HEK293T (cell line): ENCODE data around the gene CD40.

Experiments used
- CTCF ChIA-PET: fragments of 350-600 bp; formaldehyde crosslinking; extraction: SDS; loops from one replicate; lab custom pipeline; 2021; ENCODE audit warnings: antibody characterized with exemption, inconsistent platforms; lab: Yijun Ruan, JAX
- POLR2A ChIA-PET: fragments of 350-600 bp; formaldehyde crosslinking; extraction: SDS; loops from one replicate; lab custom pipeline; 2020; ENCODE audit warnings: antibody characterized with exemption, inconsistent platforms; lab: Yijun Ruan, JAX
- DNase-seq: peaks from one replicate; pipeline ENCODE4 v3.0.0; 2012; ENCODE audit warnings: mixed read lengths; ENCODE audit errors: extremely low spot score
- ARNT ChIP-seq: fragments of 450-650 bp; IDR thresholded peaks from 2 replicates; pipeline ENCODE4 v1.6.1; 2017; ENCODE audit warnings: mild to moderate bottlenecking
- BHLHE40 ChIP-seq: fragments of 450-650 bp; IDR thresholded peaks from 2 replicates; pipeline ENCODE4 v1.6.1; 2016; ENCODE audit warnings: mild to moderate bottlenecking, moderate library complexity, borderline replicate concordance
- CTBP1 ChIP-seq: fragments of 450-650 bp; IDR thresholded peaks from 2 replicates; pipeline ENCODE4 v1.6.1; 2016; ENCODE audit warnings: borderline replicate concordance
- ELF4 ChIP-seq: fragments of 450-650 bp; IDR thresholded peaks from 2 replicates; pipeline ENCODE4 v1.6.1; 2017; ENCODE audit warnings: antibody characterized with exemption
- FOXA1 ChIP-seq: fragments of 450-650 bp; IDR thresholded peaks from 2 replicates; pipeline ENCODE4 v1.6.1; 2016; ENCODE audit warnings: mild to moderate bottlenecking
- FOXK2 ChIP-seq: fragments of 450-650 bp; IDR thresholded peaks from 2 replicates; pipeline ENCODE4 v1.6.1; 2016; ENCODE audit warnings: mild to moderate bottlenecking
- FOXM1 ChIP-seq: fragments of 450-650 bp; IDR thresholded peaks from 2 replicates; pipeline ENCODE4 v1.6.1; 2017; ENCODE audit warnings: mild to moderate bottlenecking, borderline replicate concordance
- HDGF ChIP-seq: fragments of 450-650 bp; IDR thresholded peaks from 2 replicates; pipeline ENCODE4 v1.6.1; 2017; ENCODE audit warnings: antibody characterized with exemption, borderline replicate concordance
- L3MBTL2 ChIP-seq: fragments of 450-650 bp; conservative IDR thresholded peaks from 2 replicates; pipeline ENCODE4 v1.6.1; 2016; ENCODE audit warnings: mild to moderate bottlenecking
- LEF1 ChIP-seq: fragments of 450-650 bp; IDR thresholded peaks from 2 replicates; pipeline ENCODE4 v1.6.1; 2017; ENCODE audit warnings: mild to moderate bottlenecking, borderline replicate concordance
- NFRKB ChIP-seq: fragments of 450-650 bp; IDR thresholded peaks from 2 replicates; pipeline ENCODE4 v1.6.1; 2016; ENCODE audit warnings: mild to moderate bottlenecking, moderate library complexity
- PKNOX1 ChIP-seq: fragments of 450-650 bp; IDR thresholded peaks from 2 replicates; pipeline ENCODE4 v1.6.1; 2016
- SP1 ChIP-seq: fragments of 450-650 bp; IDR thresholded peaks from 2 replicates; pipeline ENCODE4 v1.6.1; 2017
- SUZ12 ChIP-seq: fragments of 450-650 bp; IDR thresholded peaks from 2 replicates; pipeline ENCODE4 v1.6.1; 2016; ENCODE audit warnings: mild to moderate bottlenecking
- TARDBP ChIP-seq: fragments of 450-650 bp; IDR thresholded peaks from 2 replicates; pipeline ENCODE4 v1.6.1; 2016
- ZNF384 ChIP-seq: fragments of 450-650 bp; IDR thresholded peaks from 2 replicates; pipeline ENCODE4 v1.6.1; 2016

CD40 gene

GRCh38 chr20:46112430-46113112 is 5.5 kb upstream of the CD40 start:
- CTCF ChIA-PET = no interaction called here
- POLR2A ChIA-PET = no interaction called here
- no peak for TF ChIP-seq L3MBTL2
- no peak for TF ChIP-seq TARDBP
- TF ChIP-seq FOXK2 = no peak
- TF ChIP-seq LEF1 = no peak
- no peak for TF ChIP-seq NFRKB
- TF ChIP-seq HDGF = no peak
- no peak for DNase-seq

DNA sequence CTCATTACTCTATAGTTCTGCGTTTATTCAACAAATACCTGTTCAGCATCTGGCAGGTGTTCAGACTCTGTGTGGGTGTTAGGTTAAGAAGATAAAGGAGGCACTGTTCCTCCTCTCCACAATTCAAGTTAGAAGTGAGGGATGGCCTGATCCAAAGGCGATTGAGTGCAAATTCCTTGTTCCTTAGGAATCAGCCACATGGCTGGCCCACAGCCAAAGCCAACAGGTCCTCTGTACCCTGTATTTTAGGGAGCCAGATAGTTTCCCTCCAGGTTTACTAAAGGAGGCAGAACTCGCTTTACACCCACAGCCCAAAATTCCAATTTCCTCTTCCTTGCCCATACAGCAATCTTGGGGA is 5.0 kb upstream of the CD40 start:
- TF ChIP-seq CTBP1 = no peak
- TF ChIP-seq L3MBTL2 = no peak
- TF ChIP-seq SP1 = no peak
- no peak for TF ChIP-seq ELF4
- TF ChIP-seq HDGF = no peak
- TF ChIP-seq PKNOX1 = no peak
- TF ChIP-seq SUZ12 = no peak
- no peak for TF ChIP-seq FOXK2
- no peak for TF ChIP-seq ZNF384
- TF ChIP-seq TARDBP = no peak
- no peak for TF ChIP-seq ARNT
- no peak for TF ChIP-seq LEF1

GRCh38 chr20:46114449-46114848 is 3.7 kb upstream of the CD40 start:
- TF ChIP-seq L3MBTL2 (no peak), FOXA1 (no peak), BHLHE40 (no peak), FOXK2 (no peak), ZNF384 (no peak), NFRKB (no peak), HDGF (no peak), ARNT (no peak), SUZ12 (no peak), TARDBP (no peak), LEF1 (no peak), FOXM1 (no peak), ELF4 (no peak), PKNOX1 (no peak), CTBP1 (no peak), SP1 (no peak)
- CTCF ChIA-PET = no interaction called here
- DNase-seq = no peak
- POLR2A ChIA-PET = no interaction called here

More for the DNA sequence above, 5.0 kb upstream of the CD40 start:
- no peak for DNase-seq
- ChIA-PET CTCF (no interaction called here), POLR2A (no interaction called here)

GRCh38 chr20:46118481-46119020 is 437 bp downstream of the CD40 start:
- ChIA-PET POLR2A (no interaction called here), CTCF (interaction anchor here (1.5 kb wide), 1 partner anchor 104 kb away, joined by 3 read pairs; no protein-coding TSS in a partner anchor)
- TF ChIP-seq FOXA1 = no peak
- TF ChIP-seq SUZ12 = no peak
- TF ChIP-seq ARNT = no peak
- TF ChIP-seq BHLHE40 = no peak
- no peak for TF ChIP-seq LEF1
- TF ChIP-seq SP1 = no peak
- no peak for TF ChIP-seq ELF4
- no peak for TF ChIP-seq FOXM1
- no peak for TF ChIP-seq NFRKB
- TF ChIP-seq ZNF384 = no peak
- no peak for TF ChIP-seq L3MBTL2
- no peak for TF ChIP-seq TARDBP
- no peak for TF ChIP-seq HDGF
- no peak for TF ChIP-seq CTBP1
- no peak for TF ChIP-seq FOXK2
- no peak for TF ChIP-seq PKNOX1
- no peak for DNase-seq

- TF ChIP-seq SUZ12 (no peak), ARNT (no peak), TARDBP (no peak), FOXK2 (no peak), ZNF384 (no peak), L3MBTL2 (no peak), SP1 (no peak), NFRKB (no peak), FOXM1 (no peak), CTBP1 (no peak), PKNOX1 (no peak), BHLHE40 (no peak), HDGF (no peak), LEF1 (no peak), ELF4 (no peak), FOXA1 (no peak)
- DNase-seq = no peak
- POLR2A ChIA-PET = no interaction called here
- CTCF ChIA-PET = interaction anchor here (1.5 kb wide), 1 partner anchor 105 kb away, joined by 3 read pairs; no protein-coding TSS in a partner anchor
These were observed 973 bp downstream of the CD40 start for GRCh38 chr20:46119028-46119546.
